Activated T-cell treated with anti-CD3 and anti-CD28 coated beads, Interleukin-2, amount 50 U/mL, for 24 hours (primary cell): ENCODE data around the gene EIF3D.

Experiments
- DNase-seq: peaks from one replicate; pipeline ENCODE4 v3.0.0-alpha.2; 2020
- H3K27ac Mint-ChIP-seq: 2 replicates; pipeline ENCODE4 v1.8.0; 2020; ENCODE audit warnings: mild to moderate bottlenecking, mixed read lengths
- H3K27me3 Mint-ChIP-seq: 2 replicates; pipeline ENCODE4 v1.8.0; 2020; ENCODE audit warnings: mixed read lengths
- H3K36me3 Mint-ChIP-seq: 2 replicates; pipeline ENCODE4 v1.8.0; 2020; ENCODE audit warnings: low read depth, mixed read lengths
- H3K4me1 Mint-ChIP-seq: 2 replicates; pipeline ENCODE4 v1.8.0; 2020; ENCODE audit warnings: low read depth, mixed read lengths
- H3K4me3 Mint-ChIP-seq: 2 replicates; pipeline ENCODE4 v1.8.0; 2020; ENCODE audit warnings: mild to moderate bottlenecking, moderate library complexity, mixed read lengths
- H3K9me3 Mint-ChIP-seq: 2 replicates; pipeline ENCODE4 v1.8.0; 2020; ENCODE audit warnings: mixed read lengths

Gene EIF3D, protein sequence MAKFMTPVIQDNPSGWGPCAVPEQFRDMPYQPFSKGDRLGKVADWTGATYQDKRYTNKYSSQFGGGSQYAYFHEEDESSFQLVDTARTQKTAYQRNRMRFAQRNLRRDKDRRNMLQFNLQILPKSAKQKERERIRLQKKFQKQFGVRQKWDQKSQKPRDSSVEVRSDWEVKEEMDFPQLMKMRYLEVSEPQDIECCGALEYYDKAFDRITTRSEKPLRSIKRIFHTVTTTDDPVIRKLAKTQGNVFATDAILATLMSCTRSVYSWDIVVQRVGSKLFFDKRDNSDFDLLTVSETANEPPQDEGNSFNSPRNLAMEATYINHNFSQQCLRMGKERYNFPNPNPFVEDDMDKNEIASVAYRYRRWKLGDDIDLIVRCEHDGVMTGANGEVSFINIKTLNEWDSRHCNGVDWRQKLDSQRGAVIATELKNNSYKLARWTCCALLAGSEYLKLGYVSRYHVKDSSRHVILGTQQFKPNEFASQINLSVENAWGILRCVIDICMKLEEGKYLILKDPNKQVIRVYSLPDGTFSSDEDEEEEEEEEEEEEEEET

GRCh38 chr22:36528795-36529751 is at the start of gene EIF3D:
EIF3D (minus strand) TSS chr22:36529166; CDS start chr22:36526121, 3,045 bp downstream.
- DNase-seq: peak; percentile 99
- Mint-ChIP-seq H3K36me3 (peaks cover 52% of the 10 kb centered on the region), H3K4me1 (peaks cover 32% of the 10 kb centered on the region)

GRCh38 chr22:36578619-36579018 is 49.7 kb upstream of the EIF3D start:
- Mint-ChIP-seq H3K27ac (no peak overlapping the region), H3K27me3 (peaks cover 12% of the 10 kb centered on the region), H3K4me3 (no peak overlapping the region), H3K36me3 (no peaks in the 10 kb centered on the region), H3K4me1 (no peaks in the 10 kb centered on the region), H3K9me3 (no peaks in the 10 kb centered on the region)
- no peak for DNase-seq

More at GRCh38 chr22:36528795-36529751, at the start of gene EIF3D:
- Mint-ChIP-seq H3K27me3 (no peaks in the 10 kb centered on the region), H3K4me3 (peak within 1 kb of the TSS; percentile 94), H3K27ac (peak within 1 kb of the TSS; percentile 99), H3K9me3 (no peaks in the 10 kb centered on the region)

DNA sequence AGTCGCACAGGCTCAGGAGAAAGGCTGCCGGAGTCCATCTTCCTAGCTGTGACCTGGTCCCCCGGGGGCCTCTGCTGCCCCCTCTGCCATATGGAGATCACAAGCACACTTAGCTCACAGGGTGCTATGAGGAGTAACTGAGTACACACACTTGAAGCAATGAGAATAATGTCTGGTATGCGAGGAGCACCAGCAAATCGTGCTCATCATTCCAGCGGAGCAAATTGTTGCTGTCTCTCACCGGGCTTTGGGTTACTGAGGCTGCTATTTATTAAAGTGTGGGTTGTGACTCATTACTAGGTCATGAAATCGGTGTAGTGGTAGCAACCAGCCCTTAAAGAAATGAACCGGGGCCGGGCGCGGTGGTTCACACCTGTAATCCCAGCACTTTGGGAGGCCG is 48.1 kb upstream of the EIF3D start:
- Mint-ChIP-seq H3K4me1 (no peaks in the 10 kb centered on the region), H3K36me3 (no peaks in the 10 kb centered on the region), H3K27ac (no peak overlapping the region), H3K27me3 (peaks cover 4% of the 10 kb centered on the region), H3K4me3 (no peak overlapping the region), H3K9me3 (no peaks in the 10 kb centered on the region)
- no peak for DNase-seq

DNA sequence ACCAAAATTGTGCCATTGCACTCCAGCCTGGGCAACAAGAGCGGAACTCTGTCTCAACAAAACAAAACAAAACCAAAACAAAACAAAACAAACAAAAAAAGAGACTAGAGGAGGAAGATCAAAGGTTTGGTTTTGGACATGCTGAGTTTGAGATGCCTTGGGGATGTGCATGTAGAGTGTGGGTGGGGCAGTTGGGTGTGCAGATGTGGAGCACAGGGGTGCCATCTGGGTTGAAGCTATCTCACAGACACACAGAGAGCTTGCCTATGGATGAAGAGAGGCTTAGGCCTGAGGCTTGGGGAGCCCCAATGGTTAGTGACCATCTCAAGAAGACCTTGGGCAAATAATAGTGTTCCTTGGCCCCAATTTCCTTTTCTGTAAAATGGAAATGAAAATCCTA is 45.8 kb upstream of the EIF3D start:
- peaks cover 2% of the 10 kb centered on the region for H3K27me3 Mint-ChIP-seq
- no peak overlapping the region for H3K4me3 Mint-ChIP-seq
- no peaks in the 10 kb centered on the region for H3K4me1 Mint-ChIP-seq
- no peaks in the 10 kb centered on the region for H3K9me3 Mint-ChIP-seq
- H3K36me3 Mint-ChIP-seq: no peaks in the 10 kb centered on the region
- no peak for DNase-seq
- no peak overlapping the region for H3K27ac Mint-ChIP-seq

DNA sequence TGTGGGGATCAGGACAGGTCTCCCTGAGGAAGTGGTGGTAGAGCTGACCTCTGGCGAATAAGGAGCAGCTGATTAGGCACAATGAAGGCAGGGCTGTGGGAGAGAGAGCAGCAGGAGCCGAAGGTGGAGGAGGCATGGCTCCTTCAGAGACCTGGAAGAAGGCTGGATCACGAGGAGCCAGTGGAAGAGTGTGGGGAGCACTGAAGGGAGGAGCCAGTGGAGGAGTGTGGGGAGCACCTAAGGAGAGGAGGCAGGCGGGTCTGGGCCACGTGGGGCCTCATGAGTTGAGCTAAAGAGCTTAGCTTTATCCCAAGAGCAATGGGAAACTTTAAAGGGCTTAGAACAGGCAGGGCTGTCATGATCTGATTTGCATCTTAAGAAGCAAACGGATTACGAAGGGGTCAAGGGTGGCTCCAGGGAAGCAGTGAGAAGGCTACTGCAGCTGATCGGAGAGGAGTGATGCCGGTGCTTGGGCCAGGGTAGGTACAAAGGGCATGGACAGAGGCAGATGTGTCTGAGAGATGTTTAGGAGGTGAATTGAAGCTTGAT is 44.9 kb upstream of the EIF3D start:
- Mint-ChIP-seq H3K9me3 (no peaks in the 10 kb centered on the region), H3K4me1 (no peaks in the 10 kb centered on the region), H3K27ac (no peak overlapping the region), H3K36me3 (no peaks in the 10 kb centered on the region), H3K4me3 (no peak overlapping the region), H3K27me3 (peaks cover 2% of the 10 kb centered on the region)
- DNase-seq: no peak

- Mint-ChIP-seq H3K9me3 (no peaks in the 10 kb centered on the region), H3K27me3 (peaks cover 5% of the 10 kb centered on the region), H3K4me1 (no peaks in the 10 kb centered on the region), H3K4me3 (no peak overlapping the region), H3K36me3 (no peaks in the 10 kb centered on the region), H3K27ac (no peak overlapping the region)
- DNase-seq: no peak
These were observed 43.0 kb upstream of the EIF3D start for GRCh38 chr22:36571991-36572390.

GRCh38 chr22:36569999-36570398 is 41.0 kb upstream of the EIF3D start:
- Mint-ChIP-seq H3K27me3 (peaks cover 21% of the 10 kb centered on the region), H3K9me3 (no peaks in the 10 kb centered on the region), H3K27ac (no peak overlapping the region), H3K4me1 (no peaks in the 10 kb centered on the region), H3K4me3 (no peak overlapping the region), H3K36me3 (no peaks in the 10 kb centered on the region)
- DNase-seq: no peak

- Mint-ChIP-seq H3K9me3 (no peaks in the 10 kb centered on the region), H3K27ac (no peak overlapping the region), H3K4me3 (no peak overlapping the region), H3K4me1 (no peaks in the 10 kb centered on the region), H3K27me3 (peaks cover 29% of the 10 kb centered on the region), H3K36me3 (no peaks in the 10 kb centered on the region)
- no peak for DNase-seq
These were observed 39.9 kb upstream of the EIF3D start for GRCh38 chr22:36568846-36569245.

DNA sequence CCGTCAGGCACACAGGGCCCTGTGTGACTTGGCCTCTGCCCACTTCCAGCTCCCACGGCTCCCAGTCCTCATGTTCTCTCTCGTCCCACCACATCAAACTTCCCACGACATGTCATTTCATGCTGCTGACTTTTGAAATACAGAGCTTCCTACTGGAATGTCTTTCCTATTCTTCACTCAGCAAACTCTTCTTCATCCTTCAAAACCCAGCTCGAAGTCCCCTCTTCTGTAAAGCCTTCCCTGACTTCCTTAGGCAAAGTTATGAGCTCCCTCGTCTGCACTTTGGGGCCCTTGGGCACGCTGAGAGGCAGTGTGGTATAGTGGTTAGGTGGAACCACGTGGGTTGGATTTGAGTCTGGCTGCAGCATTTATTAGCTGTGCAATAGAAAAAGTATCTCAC is 37.8 kb upstream of the EIF3D start:
- no peak for DNase-seq
- H3K27me3 Mint-ChIP-seq: peaks cover 44% of the 10 kb centered on the region
- no peak overlapping the region for H3K4me3 Mint-ChIP-seq
- no peaks in the 10 kb centered on the region for H3K9me3 Mint-ChIP-seq
- no peaks in the 10 kb centered on the region for H3K4me1 Mint-ChIP-seq
- H3K36me3 Mint-ChIP-seq: no peaks in the 10 kb centered on the region
- no peak overlapping the region for H3K27ac Mint-ChIP-seq

- Mint-ChIP-seq H3K4me1 (no peaks in the 10 kb centered on the region), H3K9me3 (no peaks in the 10 kb centered on the region), H3K4me3 (no peak overlapping the region), H3K27ac (no peak overlapping the region), H3K27me3 (peaks cover 46% of the 10 kb centered on the region), H3K36me3 (no peaks in the 10 kb centered on the region)
- no peak for DNase-seq
These were observed 36.7 kb upstream of the EIF3D start for GRCh38 chr22:36565686-36566085.

- Mint-ChIP-seq H3K4me3 (no peak overlapping the region), H3K9me3 (no peaks in the 10 kb centered on the region), H3K4me1 (no peaks in the 10 kb centered on the region), H3K27ac (no peak overlapping the region), H3K27me3 (peaks cover 46% of the 10 kb centered on the region), H3K36me3 (no peaks in the 10 kb centered on the region)
- DNase-seq: no peak
These were observed 36.2 kb upstream of the EIF3D start for GRCh38 chr22:36565159-36565507.

GRCh38 chr22:36564422-36565158 is 35.6 kb upstream of the EIF3D start:
- no peak for DNase-seq
- H3K27ac Mint-ChIP-seq: no peak overlapping the region
- peaks cover 46% of the 10 kb centered on the region for H3K27me3 Mint-ChIP-seq
- no peaks in the 10 kb centered on the region for H3K9me3 Mint-ChIP-seq
- H3K36me3 Mint-ChIP-seq: no peaks in the 10 kb centered on the region
- H3K4me1 Mint-ChIP-seq: no peaks in the 10 kb centered on the region
- H3K4me3 Mint-ChIP-seq: no peak overlapping the region

DNA sequence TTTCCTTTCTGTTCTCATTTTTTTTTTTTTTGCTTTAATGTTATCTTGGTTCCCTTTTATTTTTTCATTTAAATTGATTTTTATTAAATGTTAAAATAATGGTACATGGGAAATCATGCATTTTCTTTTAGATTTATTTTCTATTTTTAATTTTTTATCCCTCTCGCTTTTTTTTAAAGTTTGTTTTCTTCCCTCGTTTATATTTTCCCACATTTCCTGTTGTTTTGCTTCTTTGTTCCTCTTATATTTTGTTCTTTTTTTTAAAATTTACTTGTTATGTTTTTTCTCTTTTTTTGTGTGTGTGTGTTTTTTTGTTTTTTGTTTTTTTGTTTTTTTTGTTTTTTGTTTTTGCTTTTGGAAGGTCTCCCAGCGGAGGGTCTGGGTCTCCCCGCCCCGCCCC is 34.9 kb upstream of the EIF3D start:
- Mint-ChIP-seq H3K27me3 (peaks cover 48% of the 10 kb centered on the region), H3K9me3 (no peaks in the 10 kb centered on the region), H3K36me3 (no peaks in the 10 kb centered on the region), H3K4me1 (no peaks in the 10 kb centered on the region), H3K4me3 (no peak overlapping the region), H3K27ac (no peak overlapping the region)
- no peak for DNase-seq

DNA sequence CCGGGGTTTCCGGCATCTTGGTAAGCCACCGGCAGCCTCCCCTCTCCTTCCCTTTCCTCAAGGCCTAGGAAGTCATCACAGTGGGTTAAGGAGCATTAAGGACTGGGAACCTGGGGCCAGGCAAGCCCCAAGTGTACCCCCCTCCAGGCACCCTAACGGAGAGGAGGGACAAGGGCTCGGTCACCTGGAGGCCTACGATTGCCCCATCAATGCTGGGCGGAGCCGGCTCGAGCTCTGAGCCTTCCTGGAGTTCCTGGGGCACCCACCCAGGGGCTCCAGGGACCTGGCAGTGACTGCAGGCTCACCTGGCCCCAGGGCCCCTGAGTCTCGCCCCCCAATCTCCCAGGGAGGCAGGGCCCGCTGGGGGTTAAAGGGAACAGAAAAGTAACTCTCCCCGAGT is 34.5 kb upstream of the EIF3D start:
- Mint-ChIP-seq H3K36me3 (no peaks in the 10 kb centered on the region), H3K27ac (no peak overlapping the region), H3K27me3 (peaks cover 48% of the 10 kb centered on the region), H3K9me3 (no peaks in the 10 kb centered on the region), H3K4me3 (no peak overlapping the region), H3K4me1 (no peaks in the 10 kb centered on the region)
- no peak for DNase-seq
